Erythroblast (primary cell): ENCODE results near the gene LSM10.

Experiments
- GATA1 ChIP-seq: IDR thresholded peaks from 2 replicates; pipeline ENCODE4 v1.6.1; 2011; ENCODE audit warnings: low read depth, mild to moderate bottlenecking, control low read depth, low read length, moderate library complexity
- POLR2A ChIP-seq: IDR thresholded peaks from 2 replicates; pipeline ENCODE4 v1.6.1; 2011; ENCODE audit warnings: mild to moderate bottlenecking, low read length

DNA sequence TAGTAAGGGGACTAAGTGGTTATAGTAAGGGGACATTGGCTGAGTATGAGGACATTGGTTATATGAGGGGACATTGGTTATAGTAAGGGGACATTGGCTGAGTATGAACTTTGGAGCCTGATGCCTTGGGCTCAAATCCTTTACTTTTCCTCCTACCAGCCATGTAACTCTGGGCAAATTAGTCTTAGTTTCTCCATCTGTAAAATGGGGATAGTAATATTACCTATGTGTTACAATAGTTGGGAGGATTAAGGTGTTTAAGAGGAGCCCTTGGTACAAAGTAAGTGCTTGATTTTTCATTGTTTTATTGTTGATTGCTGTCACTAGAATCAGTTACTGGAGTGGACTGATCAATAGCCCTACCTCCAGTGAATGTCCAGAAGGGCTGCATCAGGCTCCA, 49.7 kb upstream of the LSM10 start:
- TF ChIP-seq POLR2A (no peak), GATA1 (no peak)
